Activated T-helper 2 cell treated with anti-CD3 and anti-CD28 coated beads, Interferon-gamma antibody, Interleukin-2, Interleukin-4, amounts not matched to agents 10 μg/mL and 5 μg/mL and 100 μg/mL, durations not matched to agents 14 hours and 24 hours and 36 hours (primary cell): ENCODE measurements around the gene TOR2A. TPM values are rescaled to one million over a fixed set of nuclear protein-coding genes. Genes with fewer than 3 reads are reported as not detected.

Experiments
- DNase-seq: peaks from one replicate; pipeline ENCODE4 v3.0.0; 2021; ENCODE audit warnings: low spot score
- H3K27ac Mint-ChIP-seq: one replicate; pipeline ENCODE4 v1.8.0; 2021; ENCODE audit warnings: mixed read lengths
- H3K27me3 Mint-ChIP-seq: one replicate; pipeline ENCODE4 v1.8.0; 2021; ENCODE audit warnings: low read depth, mixed read lengths
- H3K36me3 Mint-ChIP-seq: one replicate; pipeline ENCODE4 v1.8.0; 2021; ENCODE audit warnings: low read depth, mixed read lengths
- H3K4me1 Mint-ChIP-seq: one replicate; pipeline ENCODE4 v1.8.0; 2021; ENCODE audit warnings: low read depth, mixed read lengths
- H3K4me3 Mint-ChIP-seq: one replicate; pipeline ENCODE4 v1.8.0; 2021; ENCODE audit warnings: low read depth, mild to moderate bottlenecking, moderate library complexity, mixed read lengths
- H3K9me3 Mint-ChIP-seq: one replicate; pipeline ENCODE4 v1.8.0; 2021; ENCODE audit warnings: mixed read lengths
- intact Hi-C: fragments of 100-400 bp; cut with micrococcal nuclease; formaldehyde crosslinking; loops from one replicate; pipeline ENCODE4 v1.15.1; 2023
- total RNA-seq: library from RNA; stranded (reverse); gene quantifications from 2 replicates; pipeline ENCODE4 v1.2.3, GENCODE V29; 2022

TOR2A gene
- total RNA-seq, 1 donor from 2014 or later = 20.2 TPM

- intact Hi-C loops = no loop called here
- H3K27me3 Mint-ChIP-seq = no peaks in the 10 kb centered on the region
These were observed 2.6 kb downstream of the TOR2A start for GRCh38 chr9:127732444-127732843.

GRCh38 chr9:127731938-127732337, 3.2 kb downstream of the TOR2A start:
- Mint-ChIP-seq H3K4me1 (peaks cover 11% of the 10 kb centered on the region), H3K27me3 (no peaks in the 10 kb centered on the region), H3K9me3 (no peaks in the 10 kb centered on the region), H3K4me3 (no peak overlapping the region), H3K36me3 (no peaks in the 10 kb centered on the region), H3K27ac (no peak overlapping the region)
- intact Hi-C loops = no loop called here
- no peak for DNase-seq

More at GRCh38 chr9:127732444-127732843, 2.6 kb downstream of the TOR2A start:
- Mint-ChIP-seq H3K27ac (no peak overlapping the region), H3K4me1 (peaks cover 11% of the 10 kb centered on the region), H3K4me3 (no peak overlapping the region), H3K36me3 (peaks cover 3% of the 10 kb centered on the region), H3K9me3 (no peaks in the 10 kb centered on the region)
- no peak for DNase-seq

GRCh38 chr9:127730799-127731410, 4.2 kb downstream of the TOR2A start:
- H3K27ac Mint-ChIP-seq = no peak overlapping the region
- H3K4me3 Mint-ChIP-seq = no peak overlapping the region
- H3K27me3 Mint-ChIP-seq = no peaks in the 10 kb centered on the region
- intact Hi-C loops = no loop called here
- H3K36me3 Mint-ChIP-seq = no peaks in the 10 kb centered on the region
- DNase-seq = no peak
- peaks cover 11% of the 10 kb centered on the region for H3K4me1 Mint-ChIP-seq
- H3K9me3 Mint-ChIP-seq = no peaks in the 10 kb centered on the region

GRCh38 chr9:127730262-127730661, 4.8 kb downstream of the TOR2A start:
- peaks cover 7% of the 10 kb centered on the region for H3K4me1 Mint-ChIP-seq
- no peaks in the 10 kb centered on the region for H3K27me3 Mint-ChIP-seq
- H3K36me3 Mint-ChIP-seq = no peaks in the 10 kb centered on the region
- DNase-seq = no peak
- H3K27ac Mint-ChIP-seq = no peak overlapping the region
- intact Hi-C loops = no loop called here
- no peak overlapping the region for H3K4me3 Mint-ChIP-seq
- H3K9me3 Mint-ChIP-seq = no peaks in the 10 kb centered on the region

- intact Hi-C loops = no loop called here
These were observed 5.4 kb downstream of the TOR2A start for GRCh38 chr9:127729522-127730256.

GRCh38 chr9:127728808-127729207, 6.3 kb downstream of the TOR2A start:
- no peak for DNase-seq
- Mint-ChIP-seq H3K27ac (no peak overlapping the region), H3K4me3 (no peak overlapping the region), H3K27me3 (no peaks in the 10 kb centered on the region), H3K36me3 (no peaks in the 10 kb centered on the region), H3K9me3 (no peaks in the 10 kb centered on the region), H3K4me1 (peaks cover 3% of the 10 kb centered on the region)
- intact Hi-C loops = no loop called here

More at GRCh38 chr9:127729522-127730256, 5.4 kb downstream of the TOR2A start:
- peaks cover 6% of the 10 kb centered on the region for H3K4me1 Mint-ChIP-seq
- no peak overlapping the region for H3K27ac Mint-ChIP-seq
- H3K9me3 Mint-ChIP-seq = no peaks in the 10 kb centered on the region
- DNase-seq = no peak
- H3K4me3 Mint-ChIP-seq = no peak overlapping the region
- H3K27me3 Mint-ChIP-seq = no peaks in the 10 kb centered on the region
- H3K36me3 Mint-ChIP-seq = no peaks in the 10 kb centered on the region

GRCh38 chr9:127726871-127727270, 8.2 kb downstream of the TOR2A start:
- intact Hi-C loops = no loop called here
- H3K27me3 Mint-ChIP-seq = no peaks in the 10 kb centered on the region
- H3K4me1 Mint-ChIP-seq = no peaks in the 10 kb centered on the region
- H3K4me3 Mint-ChIP-seq = no peak overlapping the region
- H3K27ac Mint-ChIP-seq = no peak overlapping the region
- no peak for DNase-seq
- no peaks in the 10 kb centered on the region for H3K9me3 Mint-ChIP-seq
- H3K36me3 Mint-ChIP-seq = no peaks in the 10 kb centered on the region

GRCh38 chr9:127724012-127724411, 11.1 kb downstream of the TOR2A start:
- Mint-ChIP-seq H3K27ac (no peak overlapping the region), H3K4me1 (peaks cover 7% of the 10 kb centered on the region), H3K36me3 (no peaks in the 10 kb centered on the region), H3K27me3 (no peaks in the 10 kb centered on the region), H3K4me3 (no peak overlapping the region), H3K9me3 (no peaks in the 10 kb centered on the region)
- no peak for DNase-seq
- intact Hi-C loops = no loop called here

- Mint-ChIP-seq H3K27ac (no peak overlapping the region), H3K4me1 (peaks cover 7% of the 10 kb centered on the region), H3K36me3 (no peaks in the 10 kb centered on the region), H3K27me3 (no peaks in the 10 kb centered on the region), H3K4me3 (no peak overlapping the region), H3K9me3 (no peaks in the 10 kb centered on the region)
- no peak for DNase-seq
- intact Hi-C loops = no loop called here
These were observed 11.7 kb downstream of the TOR2A start for GRCh38 chr9:127723444-127723843.

- peaks cover 7% of the 10 kb centered on the region for H3K4me1 Mint-ChIP-seq
- intact Hi-C loops = no loop called here
- no peaks in the 10 kb centered on the region for H3K27me3 Mint-ChIP-seq
- H3K4me3 Mint-ChIP-seq = no peak overlapping the region
- H3K36me3 Mint-ChIP-seq = no peaks in the 10 kb centered on the region
- no peaks in the 10 kb centered on the region for H3K9me3 Mint-ChIP-seq
- no peak for DNase-seq
- H3K27ac Mint-ChIP-seq = no peak overlapping the region
These were observed 12.1 kb downstream of the TOR2A start for GRCh38 chr9:127723013-127723412.

- Mint-ChIP-seq H3K4me1 (peaks cover 7% of the 10 kb centered on the region), H3K4me3 (no peak overlapping the region), H3K27ac (no peak overlapping the region), H3K36me3 (no peaks in the 10 kb centered on the region), H3K9me3 (no peaks in the 10 kb centered on the region), H3K27me3 (no peaks in the 10 kb centered on the region)
- intact Hi-C loops = no loop called here
- no peak for DNase-seq
These were observed 12.9 kb downstream of the TOR2A start for GRCh38 chr9:127722055-127722745.

GRCh38 chr9:127721391-127721821, 13.7 kb downstream of the TOR2A start:
- intact Hi-C loops = no loop called here
- DNase-seq = no peak
- H3K27ac Mint-ChIP-seq = no peak overlapping the region
- H3K27me3 Mint-ChIP-seq = no peaks in the 10 kb centered on the region
- no peak overlapping the region for H3K4me3 Mint-ChIP-seq
- no peaks in the 10 kb centered on the region for H3K9me3 Mint-ChIP-seq
- H3K4me1 Mint-ChIP-seq = peaks cover 7% of the 10 kb centered on the region
- H3K36me3 Mint-ChIP-seq = no peaks in the 10 kb centered on the region

- H3K9me3 Mint-ChIP-seq = no peaks in the 10 kb centered on the region
- intact Hi-C loops = no loop called here
- H3K4me1 Mint-ChIP-seq = peaks cover 12% of the 10 kb centered on the region
- H3K27me3 Mint-ChIP-seq = no peaks in the 10 kb centered on the region
- DNase-seq = no peak
- H3K36me3 Mint-ChIP-seq = no peaks in the 10 kb centered on the region
- no peak overlapping the region for H3K27ac Mint-ChIP-seq
- H3K4me3 Mint-ChIP-seq = no peak overlapping the region
These were observed 14.2 kb downstream of the TOR2A start for GRCh38 chr9:127720865-127721227.
